ENCODE measurements around the gene EGFLAM. TPM values are rescaled to one million over a fixed set of nuclear protein-coding genes. Genes with fewer than 3 reads are reported as not detected.

EGFLAM gene
- total RNA-seq, 1 experiment from 2014 or later, result 0.33 TPM

- H3K18ac ChIP-seq (ENCODE audit: insufficient read length, low read depth, low read length), result no peak overlapping the region
- H2BK5ac ChIP-seq (ENCODE audit: insufficient read length, low read length), result no peak overlapping the region
- H3K27ac ChIP-seq (ENCODE audit: insufficient read length, low read depth, low read length), result no peak overlapping the region
- H4K20me1 ChIP-seq (ENCODE audit: control insufficient read depth, insufficient read depth, insufficient read length), result no peaks in the 10 kb centered on the region
- Mint-ChIP-seq H3K9me3 (no peaks in the 10 kb centered on the region), H3K36me3 (ENCODE audit: insufficient read depth in 1 of 3, low read depth in 3 of 3) (no peaks in the 10 kb centered on the region), H3K27ac (no peak overlapping the region), H3K4me3 (no peak overlapping the region), H3K27me3 (ENCODE audit: low read depth) (peaks cover 1% of the 10 kb centered on the region), H3K4me1 (peaks cover 7 to 8% of the 10 kb centered on the region in 2 experiments)
- no peak overlapping the region for H2BK120ac ChIP-seq (ENCODE audit: low read depth, low read length, poor library complexity, severe bottlenecking)
- no peak overlapping the region for H3K14ac ChIP-seq (ENCODE audit: insufficient read depth, low read length)
- H3K4ac ChIP-seq (ENCODE audit: low read depth, low read length), result no peak overlapping the region
- no peaks in the 10 kb centered on the region for H3K9me3 ChIP-seq (ENCODE audit: control insufficient read depth, low read depth, low read length)
- no peaks in the 10 kb centered on the region for H3K79me1 ChIP-seq (ENCODE audit: insufficient read depth, low read depth, low read length, poor library complexity, severe bottlenecking)
- H2BK15ac ChIP-seq (ENCODE audit: low read depth, low read length), result no peak overlapping the region
- H3K4me1 ChIP-seq (ENCODE audit: insufficient read depth, low read length), result no peaks in the 10 kb centered on the region
- no peak overlapping the region for H2BK12ac ChIP-seq (ENCODE audit: insufficient read length, low read depth, low read length)
- H3K23me2 ChIP-seq (ENCODE audit: insufficient read length, low read depth, low read length, poor library complexity, severe bottlenecking), result no peaks in the 10 kb centered on the region
- no peak overlapping the region for H4K91ac ChIP-seq (ENCODE audit: insufficient read length, low read depth, low read length)
- H2BK20ac ChIP-seq (ENCODE audit: low read depth, low read length, poor library complexity, severe bottlenecking), result no peak overlapping the region
- H3K23ac ChIP-seq (ENCODE audit: insufficient read length, low read depth, low read length), result no peak overlapping the region
- no peak overlapping the region for H3K4me2 ChIP-seq (ENCODE audit: insufficient read depth, insufficient read length, low read length)
- no peak overlapping the region for H3K56ac ChIP-seq (ENCODE audit: insufficient read length, low read depth, low read length)
- WGBS (ENCODE audit: extremely low coverage, insufficient read length, low lambda C conversion rate), result no CpG with 5 or more reads among the region's 4 CpGs
- no peak overlapping the region for H3K9ac ChIP-seq (ENCODE audit: extremely low read depth, insufficient read length, low read length)
- H2AK5ac ChIP-seq (ENCODE audit: insufficient read length, low read length), result no peak overlapping the region
- peak; percentile 78 for TF ChIP-seq CTCF (conservative IDR thresholded peaks at IDR 0.05)
- no peaks in the 10 kb centered on the region for H3K79me2 ChIP-seq (ENCODE audit: insufficient read depth, low read length)
- H3T11ph ChIP-seq (ENCODE audit: low read length), result no peak overlapping the region
- H4K8ac ChIP-seq (replicated peaks; ENCODE audit: insufficient read length, low read depth, low read length), result no peak overlapping the region
- no peak overlapping the region for H4K5ac ChIP-seq (ENCODE audit: insufficient read length, low read depth, low read length)
- no peaks in the 10 kb centered on the region; the same call in 1 of the 2 replicates for H3K27me3 ChIP-seq (ENCODE audit: insufficient read depth, low read length)
- no peak overlapping the region for H2AFZ ChIP-seq (ENCODE audit: low read length)
- DNase-seq, result peak; percentile 69
These were observed 146.4 kb downstream of the EGFLAM start for GRCh38 chr5:38404667-38405276.
